Activated T-helper 2 cell treated with anti-CD3 and anti-CD28 coated beads, Interferon-gamma antibody, Interleukin-2, Interleukin-4, amounts not matched to agents 10 μg/mL and 5 μg/mL and 100 μg/mL, durations not matched to agents 14 hours and 24 hours and 36 hours (primary cell): Measurements from ENCODE around the gene LRIG1. TPM values are rescaled to one million over a fixed set of nuclear protein-coding genes. Genes with fewer than 3 reads are reported as not detected.
A peak's percentile ranks its signal among the peaks of the same experiment; 100 is the strongest.

Source experiments
- DNase-seq: peaks from one replicate; pipeline ENCODE4 v3.0.0; 2021; ENCODE audit warnings: low spot score
- H3K27ac Mint-ChIP-seq: one replicate; pipeline ENCODE4 v1.8.0; 2021; ENCODE audit warnings: mixed read lengths
- H3K27me3 Mint-ChIP-seq: one replicate; pipeline ENCODE4 v1.8.0; 2021; ENCODE audit warnings: low read depth, mixed read lengths
- H3K36me3 Mint-ChIP-seq: one replicate; pipeline ENCODE4 v1.8.0; 2021; ENCODE audit warnings: low read depth, mixed read lengths
- H3K4me1 Mint-ChIP-seq: one replicate; pipeline ENCODE4 v1.8.0; 2021; ENCODE audit warnings: low read depth, mixed read lengths
- H3K4me3 Mint-ChIP-seq: one replicate; pipeline ENCODE4 v1.8.0; 2021; ENCODE audit warnings: low read depth, mild to moderate bottlenecking, moderate library complexity, mixed read lengths
- H3K9me3 Mint-ChIP-seq: one replicate; pipeline ENCODE4 v1.8.0; 2021; ENCODE audit warnings: mixed read lengths
- intact Hi-C: fragments of 100-400 bp; cut with micrococcal nuclease; formaldehyde crosslinking; loops from one replicate; pipeline ENCODE4 v1.15.1; 2023
- total RNA-seq: library from RNA; stranded (reverse); gene quantifications from 2 replicates; pipeline ENCODE4 v1.2.3, GENCODE V29; 2022

Gene LRIG1
- total RNA-seq, 1 donor from 2014 or later, result 42.5 TPM

DNA sequence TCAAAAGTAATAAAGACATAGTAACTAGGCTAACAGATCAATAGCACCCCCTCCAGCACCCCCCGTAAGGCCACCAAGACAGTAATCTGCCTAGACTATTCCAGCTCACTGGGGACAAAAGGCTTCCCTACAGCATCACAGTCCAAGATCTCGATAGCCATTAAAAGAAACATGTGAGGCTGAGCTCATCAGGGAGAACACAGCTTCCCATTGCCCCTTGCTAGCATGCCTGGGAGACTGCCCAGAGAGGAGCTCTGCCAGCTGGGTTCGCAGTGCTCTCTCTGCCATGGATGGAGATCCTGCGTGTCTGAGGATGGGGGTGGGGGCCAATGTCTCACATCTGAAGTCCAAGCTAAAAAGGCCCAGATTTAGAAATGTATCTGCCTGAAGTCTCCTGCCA, 17.8 kb downstream of the LRIG1 start:
- DNase-seq, result no peak
- Mint-ChIP-seq H3K4me1 (peaks cover 86% of the 10 kb centered on the region), H3K4me3 (no peak overlapping the region), H3K36me3 (peaks cover 54% of the 10 kb centered on the region), H3K9me3 (peaks cover 15% of the 10 kb centered on the region), H3K27ac (peak overlapping the region; percentile 23), H3K27me3 (no peaks in the 10 kb centered on the region)
- intact Hi-C loops, result loop anchor here (5.0 kb wide), 3 partner anchors 261 to 521 kb away; partner anchors contain the start of genes MAGI1 and SLC25A26

DNA sequence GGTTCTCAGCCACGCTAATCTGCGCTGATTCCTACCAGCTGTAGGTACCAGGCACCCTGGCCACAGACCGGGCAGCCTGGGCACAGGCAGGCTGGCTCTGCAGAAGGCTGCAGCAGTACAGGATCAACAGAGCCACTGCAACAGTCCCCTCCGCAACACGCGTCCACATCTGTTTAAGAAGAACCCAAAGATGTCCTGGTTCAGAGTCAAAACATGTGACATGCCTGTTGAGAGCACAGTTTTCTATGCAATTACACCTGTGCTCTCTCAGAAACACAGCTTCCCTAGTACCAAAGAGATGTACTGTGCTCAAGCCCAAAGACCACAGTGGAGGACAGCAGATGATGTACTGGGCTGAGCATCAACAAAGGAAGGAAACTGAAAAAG, 18.8 kb downstream of the LRIG1 start:
- intact Hi-C loops, result loop anchor here (5.0 kb wide), 3 partner anchors 260 to 520 kb away; partner anchors contain the start of genes MAGI1 and SLC25A26
- no peak overlapping the region for H3K27ac Mint-ChIP-seq

DNA sequence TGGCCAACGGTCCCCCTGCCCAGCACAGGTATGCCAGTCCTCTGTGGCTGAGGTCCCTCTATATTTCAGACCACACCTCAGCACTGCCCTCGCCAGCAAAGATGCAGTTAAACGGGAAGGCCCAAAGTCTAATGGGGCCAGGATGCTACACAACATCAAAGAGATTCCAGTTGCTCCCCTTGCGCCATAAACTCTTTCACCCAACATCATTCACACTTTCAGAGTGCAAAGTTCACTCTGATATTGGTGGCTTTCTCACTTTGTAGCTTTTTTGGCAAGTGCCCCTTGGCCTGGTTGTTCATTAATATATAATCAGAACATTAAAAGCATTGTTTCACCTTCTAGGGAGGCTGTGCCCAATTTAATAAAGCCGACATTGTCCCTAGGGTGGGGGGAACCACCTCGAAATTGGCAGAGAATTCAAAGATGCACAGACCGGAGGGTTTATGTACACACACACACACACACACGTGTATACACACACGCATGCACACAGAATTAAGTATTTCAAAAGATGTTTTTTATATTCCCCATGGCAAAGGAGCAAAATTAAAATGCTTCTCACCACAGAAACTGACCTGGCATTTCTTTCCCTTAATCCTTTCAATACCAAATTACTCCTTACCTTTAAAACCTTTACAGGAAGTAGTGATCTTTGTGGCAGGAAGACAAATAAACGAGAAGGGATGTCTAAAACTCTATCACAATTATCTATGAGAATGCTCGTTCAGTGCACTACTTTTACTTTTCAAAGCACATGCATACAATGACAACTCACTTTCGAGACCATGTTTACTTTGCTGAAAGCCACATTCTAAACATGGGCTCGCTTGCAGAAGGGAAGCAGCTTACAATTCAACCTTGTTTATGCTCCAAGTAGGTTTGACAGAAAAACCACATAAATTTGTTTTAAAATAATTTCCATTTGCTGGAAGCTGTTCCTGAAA, 19.5 kb downstream of the LRIG1 start:
- Mint-ChIP-seq H3K27me3 (no peaks in the 10 kb centered on the region), H3K9me3 (peaks cover 15% of the 10 kb centered on the region), H3K4me3 (peak overlapping the region; percentile 65), H3K4me1 (peaks cover 82% of the 10 kb centered on the region), H3K36me3 (peaks cover 42% of the 10 kb centered on the region), H3K27ac (peak overlapping the region; percentile 89)
- intact Hi-C loops, result loop anchor here (1.0 to 5.0 kb wide), 7 partner anchors 9 to 519 kb away; partner anchors contain the start of genes LRIG1, MAGI1 and SLC25A26
- no peak for DNase-seq

More for the DNA sequence above, 18.8 kb downstream of the LRIG1 start:
- Mint-ChIP-seq H3K9me3 (peaks cover 15% of the 10 kb centered on the region), H3K36me3 (peaks cover 49% of the 10 kb centered on the region), H3K4me1 (peaks cover 89% of the 10 kb centered on the region), H3K4me3 (peak overlapping the region; percentile 65), H3K27me3 (no peaks in the 10 kb centered on the region)
- no peak for DNase-seq

DNA sequence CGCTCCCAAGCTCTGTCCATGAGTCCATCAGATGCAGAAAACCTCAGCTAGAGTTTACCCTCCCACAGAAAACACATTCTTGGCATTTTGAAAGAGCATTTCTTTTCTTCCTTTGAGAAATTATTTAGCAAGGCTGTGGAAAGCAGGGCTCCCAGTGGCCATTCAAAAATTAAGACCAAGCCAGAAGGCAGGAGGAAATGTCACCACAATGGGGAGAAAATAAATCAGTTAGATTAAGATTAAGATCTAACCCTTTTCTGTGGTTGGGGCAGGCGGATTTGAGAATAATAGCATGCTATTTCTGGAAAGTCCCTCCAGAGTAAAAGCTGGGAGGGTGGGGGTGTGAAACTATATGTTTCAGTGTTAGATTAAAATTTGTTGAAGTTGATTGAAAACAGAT, 20.2 kb downstream of the LRIG1 start:
- intact Hi-C loops, result loop anchor here (1.0 to 5.0 kb wide), 7 partner anchors 8 to 518 kb away; partner anchors contain the start of genes LRIG1, MAGI1 and SLC25A26
- Mint-ChIP-seq H3K9me3 (peaks cover 15% of the 10 kb centered on the region), H3K27me3 (no peaks in the 10 kb centered on the region), H3K4me1 (peaks cover 76% of the 10 kb centered on the region), H3K4me3 (peak overlapping the region; percentile 65), H3K36me3 (peaks cover 36% of the 10 kb centered on the region), H3K27ac (peak overlapping the region; percentile 89)
- peak; percentile 40 for DNase-seq

DNA sequence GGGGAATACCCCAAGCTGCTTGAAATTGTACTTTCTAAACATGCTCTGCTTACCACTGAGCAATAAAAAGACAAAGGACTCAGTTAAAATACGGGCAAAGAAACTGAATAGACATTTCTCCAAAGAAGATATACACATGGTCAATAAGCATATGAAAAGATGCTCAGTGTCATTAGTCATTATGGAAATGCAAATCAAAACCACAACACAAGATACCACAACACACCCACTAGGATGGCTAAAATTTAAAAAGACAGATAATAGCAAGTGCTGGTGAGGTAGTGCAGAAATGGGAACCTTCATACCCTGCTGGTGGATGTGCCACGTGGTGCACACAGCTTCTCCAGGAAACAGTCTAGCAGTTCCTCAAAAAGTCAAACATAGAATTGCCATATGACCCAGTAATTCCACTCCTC, 21.3 kb downstream of the LRIG1 start:
- Mint-ChIP-seq H3K4me1 (peaks cover 70% of the 10 kb centered on the region), H3K27ac (peak overlapping the region; percentile 72), H3K27me3 (no peaks in the 10 kb centered on the region), H3K9me3 (peaks cover 15% of the 10 kb centered on the region), H3K36me3 (peaks cover 28% of the 10 kb centered on the region), H3K4me3 (no peak overlapping the region)
- intact Hi-C loops, result loop anchor here (10.0 kb wide), 1 partner anchor 1175 kb away; the partner anchor contains the start of gene SUCLG2
- no peak for DNase-seq

DNA sequence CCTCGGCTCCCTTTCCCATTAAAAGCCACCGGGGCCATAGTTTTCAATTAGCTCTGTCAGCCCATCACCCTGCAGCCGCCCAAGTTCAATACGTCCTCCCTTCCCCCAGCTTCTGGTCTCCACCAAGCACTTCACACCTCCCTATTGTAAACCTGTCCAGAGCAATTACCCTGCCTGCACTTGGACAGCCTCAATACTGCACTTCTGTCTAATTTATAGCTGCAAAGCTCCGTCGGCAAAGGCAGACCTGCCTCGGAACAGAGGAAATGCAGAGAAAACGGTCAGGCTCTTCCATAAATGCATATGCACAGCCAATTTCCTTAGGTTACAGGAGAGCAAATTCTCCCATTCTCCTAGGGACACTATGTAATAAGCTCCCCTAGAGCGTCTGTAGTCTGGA, 21.9 kb downstream of the LRIG1 start:
- H3K4me1 Mint-ChIP-seq, result peaks cover 67% of the 10 kb centered on the region
- H3K9me3 Mint-ChIP-seq, result peaks cover 15% of the 10 kb centered on the region
- no peak for DNase-seq
- no peak overlapping the region for H3K4me3 Mint-ChIP-seq
- H3K27me3 Mint-ChIP-seq, result no peaks in the 10 kb centered on the region
- H3K27ac Mint-ChIP-seq, result peak overlapping the region; percentile 72
- peaks cover 23% of the 10 kb centered on the region for H3K36me3 Mint-ChIP-seq
- intact Hi-C loops, result loop anchor here (10.0 kb wide), 1 partner anchor 1176 kb away; the partner anchor contains the start of gene SUCLG2

DNA sequence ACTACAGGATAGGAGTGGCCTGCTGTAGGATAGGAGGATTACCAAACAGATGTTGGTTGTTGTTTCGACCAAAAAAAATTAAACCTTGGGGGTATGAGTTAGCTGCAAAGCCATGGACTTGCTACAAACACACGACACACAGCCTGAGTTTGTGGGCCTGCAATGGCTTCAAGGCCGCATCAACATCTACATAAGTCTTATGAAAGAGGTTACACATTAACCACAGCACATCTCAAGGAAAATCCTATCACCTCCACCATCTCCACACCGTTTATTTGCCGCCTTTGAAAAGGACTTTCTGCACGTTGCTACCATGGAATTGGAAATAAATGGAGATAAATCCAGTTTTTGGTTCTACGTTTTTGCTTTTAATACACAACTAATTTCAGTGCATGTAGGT, 23.0 kb downstream of the LRIG1 start:
- Mint-ChIP-seq H3K4me1 (peaks cover 67% of the 10 kb centered on the region), H3K9me3 (peaks cover 15% of the 10 kb centered on the region), H3K4me3 (no peak overlapping the region), H3K36me3 (peaks cover 23% of the 10 kb centered on the region), H3K27me3 (no peaks in the 10 kb centered on the region), H3K27ac (no peak overlapping the region)
- intact Hi-C loops, result loop anchor here (10.0 kb wide), 1 partner anchor 1177 kb away; the partner anchor contains the start of gene SUCLG2
- no peak for DNase-seq

DNA sequence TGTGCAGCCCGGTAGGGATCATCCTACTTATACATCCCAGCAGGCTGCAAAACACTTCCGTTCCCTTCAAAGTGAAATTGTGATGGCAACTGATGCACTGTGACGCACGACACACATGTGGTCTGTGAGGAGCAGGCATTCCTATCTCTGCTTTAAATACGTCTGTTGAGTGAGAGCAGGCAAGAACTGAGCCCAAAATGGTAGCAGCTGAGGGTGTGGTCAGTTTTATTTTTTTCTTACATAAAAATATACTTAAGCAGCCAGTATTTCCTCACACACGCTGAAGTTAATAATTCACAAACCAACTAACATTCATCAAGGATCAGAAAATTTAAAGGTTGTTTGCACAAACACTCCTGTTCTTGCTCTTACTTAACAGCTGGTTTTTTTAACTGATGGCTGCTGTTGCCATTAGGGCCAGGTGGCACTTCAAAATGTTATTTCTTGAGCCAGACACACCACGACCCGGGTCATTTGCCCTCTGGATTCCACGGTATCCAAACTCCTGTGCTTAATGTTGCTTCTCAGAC, 23.9 kb downstream of the LRIG1 start:
- H3K27ac Mint-ChIP-seq, result no peak overlapping the region
- H3K36me3 Mint-ChIP-seq, result peaks cover 23% of the 10 kb centered on the region
- intact Hi-C loops, result loop anchor here (10.0 kb wide), 1 partner anchor 1178 kb away; the partner anchor contains the start of gene SUCLG2
- no peaks in the 10 kb centered on the region for H3K27me3 Mint-ChIP-seq
- no peak overlapping the region for H3K4me3 Mint-ChIP-seq
- peaks cover 15% of the 10 kb centered on the region for H3K9me3 Mint-ChIP-seq
- DNase-seq, result no peak
- peaks cover 70% of the 10 kb centered on the region for H3K4me1 Mint-ChIP-seq

DNA sequence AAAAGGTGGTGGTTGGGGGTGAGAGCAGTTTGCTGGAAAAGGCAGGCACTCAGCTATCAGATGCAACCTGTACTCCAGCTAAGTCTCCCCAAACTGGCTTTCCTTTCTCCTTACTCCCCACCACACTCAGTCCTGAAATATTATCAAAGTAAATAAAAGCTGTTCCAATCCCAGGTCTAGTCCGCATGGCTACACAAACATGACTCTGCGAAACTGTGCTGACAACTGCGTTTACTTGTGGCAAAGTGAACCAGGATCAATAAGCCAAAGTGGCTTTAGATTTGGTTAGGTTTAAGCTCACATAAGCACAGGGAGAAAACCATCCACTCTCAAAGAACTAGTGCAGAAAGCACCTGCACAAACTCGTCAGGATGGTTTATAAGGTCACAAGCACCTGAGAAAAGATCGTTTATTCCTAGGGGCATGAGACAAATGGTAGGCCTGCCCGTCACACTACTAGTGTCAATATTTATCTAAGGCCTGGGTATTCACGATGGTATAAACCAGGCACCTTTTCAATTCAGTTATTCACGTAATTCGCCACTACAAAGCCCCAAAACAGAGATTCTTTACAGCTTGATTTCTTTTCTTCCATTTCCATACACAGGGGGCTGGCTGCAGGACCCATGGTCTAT, 25.3 kb downstream of the LRIG1 start:
- H3K36me3 Mint-ChIP-seq, result peaks cover 26% of the 10 kb centered on the region
- no peaks in the 10 kb centered on the region for H3K27me3 Mint-ChIP-seq
- peaks cover 15% of the 10 kb centered on the region for H3K9me3 Mint-ChIP-seq
- H3K27ac Mint-ChIP-seq, result no peak overlapping the region
- H3K4me1 Mint-ChIP-seq, result peaks cover 67% of the 10 kb centered on the region
- DNase-seq, result no peak
- no peak overlapping the region for H3K4me3 Mint-ChIP-seq
- intact Hi-C loops, result loop anchor here (10.0 kb wide), 1 partner anchor 1179 kb away; the partner anchor contains the start of gene SUCLG2

DNA sequence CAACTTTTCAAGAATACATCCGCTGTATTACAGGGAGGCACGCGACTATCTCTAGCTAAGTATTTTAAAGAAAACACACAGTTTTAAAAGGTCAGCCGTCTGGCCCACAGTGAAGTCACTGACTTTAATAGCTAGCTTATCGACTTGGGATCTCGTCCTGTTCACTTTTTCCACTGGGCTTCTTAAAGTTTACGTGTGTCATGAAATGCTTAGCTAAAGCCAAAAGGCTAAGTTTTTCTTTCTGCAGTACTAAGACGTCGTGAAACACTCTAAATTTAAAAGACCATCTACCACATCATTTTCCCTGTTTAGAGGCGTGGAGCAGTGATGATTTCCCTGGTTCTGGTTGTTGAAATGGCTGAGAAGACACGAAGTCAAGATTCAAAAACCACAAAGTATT, 27.1 kb downstream of the LRIG1 start:
- no peaks in the 10 kb centered on the region for H3K9me3 Mint-ChIP-seq
- peaks cover 66% of the 10 kb centered on the region for H3K4me1 Mint-ChIP-seq
- H3K27ac Mint-ChIP-seq, result no peak overlapping the region
- peak overlapping the region; percentile 67 for H3K4me3 Mint-ChIP-seq
- no peak for DNase-seq
- H3K27me3 Mint-ChIP-seq, result no peaks in the 10 kb centered on the region
- intact Hi-C loops, result loop anchor here (10.0 kb wide), 1 partner anchor 1181 kb away; the partner anchor contains the start of gene SUCLG2
- peaks cover 21% of the 10 kb centered on the region for H3K36me3 Mint-ChIP-seq

DNA sequence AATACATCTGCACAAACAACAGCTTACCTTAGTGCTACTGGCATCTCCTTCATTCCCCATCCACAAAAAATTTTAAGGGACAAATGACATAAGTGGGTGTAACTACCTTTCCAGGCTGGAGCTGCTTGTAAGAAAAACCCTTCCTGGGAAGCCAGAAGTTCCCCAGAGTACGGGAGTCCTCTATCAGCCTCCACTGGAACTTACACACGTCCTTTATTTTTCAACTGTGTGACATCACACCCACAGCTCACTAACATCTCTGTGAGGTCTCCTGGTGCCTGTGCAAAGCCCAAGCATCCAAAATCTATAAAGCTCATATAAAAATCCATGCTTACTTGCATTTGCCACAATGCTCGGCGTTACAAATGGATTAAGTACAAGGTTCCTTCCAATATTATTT, 27.6 kb downstream of the LRIG1 start:
- Mint-ChIP-seq H3K27me3 (no peaks in the 10 kb centered on the region), H3K9me3 (no peaks in the 10 kb centered on the region), H3K36me3 (peaks cover 20% of the 10 kb centered on the region), H3K4me3 (peak overlapping the region; percentile 67), H3K4me1 (peaks cover 66% of the 10 kb centered on the region), H3K27ac (no peak overlapping the region)
- no peak for DNase-seq
- intact Hi-C loops, result loop anchor here (10.0 kb wide), 1 partner anchor 1182 kb away; the partner anchor contains the start of gene SUCLG2
